HG02852 (cell line): ENCODE data around the gene ALPI.
A peak's percentile ranks its signal among the peaks of the same experiment; 100 is the strongest.
"Not testable (repeated sequence)": the region's sequence is repeated elsewhere in the genome, so short reads cannot be mapped to it uniquely, and the experiment has no call there.

Experiments used
- ATAC-seq: cut with Tn5 transposase; IDR thresholded peaks from one replicate; pipeline ENCODE4 v1.9.1; 2021; ENCODE audit warnings: mild to moderate bottlenecking, moderate library complexity; ENCODE audit not compliant: unreplicated experiment

Gene ALPI

DNA sequence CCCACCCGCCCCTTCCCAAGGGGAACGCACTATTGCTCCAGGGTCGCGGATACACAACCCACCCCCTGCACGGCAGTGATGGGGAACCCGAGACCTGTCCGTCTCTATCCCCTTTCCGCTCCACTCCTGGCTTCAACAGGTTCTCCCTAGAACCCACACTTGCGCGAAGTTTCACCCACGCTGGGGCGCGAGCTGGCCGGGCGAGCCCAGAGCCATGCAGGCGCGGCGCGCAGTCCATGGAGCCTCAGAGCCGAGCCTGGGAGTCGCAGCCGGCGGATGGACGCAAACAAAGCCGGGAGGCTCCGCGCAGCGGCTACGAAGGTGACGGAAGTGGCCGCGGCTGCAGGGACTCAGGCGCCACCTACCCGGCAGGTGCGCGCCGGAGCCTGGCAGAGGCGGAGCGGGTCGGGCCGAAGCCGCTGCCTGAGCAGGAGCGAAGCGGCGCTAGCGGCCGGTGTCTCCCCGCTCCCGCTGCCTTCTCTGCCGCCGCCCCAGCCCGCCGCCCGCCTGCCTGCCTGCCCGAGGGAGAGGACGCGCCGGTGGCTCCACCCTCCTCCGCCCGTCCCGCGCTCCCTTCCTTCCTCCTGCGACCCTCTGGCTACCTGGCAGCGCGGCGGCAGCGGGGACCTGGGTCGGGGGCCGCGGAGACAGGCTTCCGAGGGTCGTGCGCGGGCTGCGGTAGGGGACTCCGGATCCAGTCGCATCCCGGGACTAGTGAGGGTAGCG is 35.3 kb upstream of the ALPI start:
- no peak for ATAC-seq

GRCh38 chr2:232421189-232421785 is 34.7 kb upstream of the ALPI start:
- ATAC-seq: no peak

DNA sequence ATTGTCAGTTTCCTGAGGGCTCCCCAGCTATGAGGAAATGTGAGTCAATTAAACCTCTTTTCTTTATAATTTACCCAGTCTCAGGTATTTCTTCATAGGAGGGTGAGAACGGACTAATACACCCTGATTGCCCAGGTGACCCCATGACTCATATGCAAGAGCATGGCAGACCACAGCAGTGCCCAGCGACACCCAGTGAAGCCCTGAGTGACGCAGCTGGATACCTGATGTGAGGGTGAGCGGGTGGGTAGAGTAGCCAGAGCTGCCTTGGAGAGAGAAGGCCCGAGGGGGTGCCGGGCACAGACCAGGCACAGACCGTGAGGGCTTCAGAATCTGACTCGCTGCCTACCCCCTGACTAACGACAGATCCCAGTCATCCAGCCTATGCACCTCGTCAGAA is 33.9 kb upstream of the ALPI start:
- ATAC-seq: no peak

DNA sequence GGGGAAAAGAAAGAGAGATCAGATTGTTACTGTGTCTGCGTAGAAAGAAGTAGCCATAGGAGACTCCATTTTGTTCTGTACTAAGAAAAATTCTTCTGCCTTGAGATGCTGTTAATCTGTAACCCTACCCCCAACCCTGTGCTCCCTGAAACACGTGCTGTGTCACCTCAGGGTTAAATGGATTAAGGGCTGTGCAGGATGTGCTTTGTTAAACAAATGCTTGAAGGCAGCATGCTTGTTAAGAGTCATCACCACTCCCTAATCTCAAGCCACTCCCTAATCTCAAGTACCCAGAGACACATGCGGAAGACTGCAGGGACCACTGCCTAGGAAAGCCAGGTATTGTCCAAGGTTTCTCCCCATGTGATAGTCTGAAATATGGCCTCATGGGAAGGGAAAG is 33.0 kb upstream of the ALPI start:
- ATAC-seq: not testable (repeated sequence)

GRCh38 chr2:232423407-232423806 is 32.5 kb upstream of the ALPI start:
- ATAC-seq: not testable (repeated sequence)

DNA sequence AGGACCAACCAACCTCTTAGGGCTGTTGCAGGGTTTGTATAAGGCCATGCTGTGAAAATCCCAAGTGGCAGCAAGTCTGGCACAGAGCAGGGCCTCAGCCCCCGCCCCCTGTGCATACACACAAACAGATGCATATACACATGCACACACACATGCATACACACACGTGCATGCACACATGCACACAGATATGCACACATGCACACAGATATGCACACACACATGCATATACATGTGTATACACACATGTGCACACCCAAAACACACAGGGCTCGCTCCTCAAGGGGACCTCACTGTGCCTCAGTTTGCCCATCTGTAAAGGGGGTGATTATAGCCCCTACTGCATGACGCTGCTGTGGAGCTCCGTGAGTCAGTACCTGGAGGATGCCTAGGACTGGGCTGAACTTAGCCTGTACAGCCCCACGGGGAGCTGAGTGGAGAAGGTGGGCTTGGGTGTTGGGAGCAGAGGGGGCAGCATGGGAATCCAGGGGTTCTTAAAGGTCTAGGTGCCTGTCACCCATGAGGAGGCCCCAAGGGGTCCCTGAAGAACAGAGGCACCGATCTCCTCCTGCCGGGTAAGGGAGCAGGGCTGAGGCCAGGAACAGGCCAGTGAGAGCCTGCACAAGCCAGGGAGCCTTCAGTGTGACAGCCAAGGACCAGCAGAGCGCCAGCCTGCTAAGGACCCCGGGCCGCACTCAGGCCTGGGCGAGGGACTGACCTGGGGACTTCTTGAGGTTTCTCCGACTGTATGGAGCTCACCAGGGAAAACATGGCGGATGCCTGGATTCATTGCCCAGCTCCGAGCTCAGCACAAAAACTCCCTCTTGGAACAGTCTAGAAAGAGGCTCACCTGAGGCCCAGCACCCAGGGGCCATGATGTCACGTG is 24.0 kb upstream of the ALPI start:
- no peak for ATAC-seq

DNA sequence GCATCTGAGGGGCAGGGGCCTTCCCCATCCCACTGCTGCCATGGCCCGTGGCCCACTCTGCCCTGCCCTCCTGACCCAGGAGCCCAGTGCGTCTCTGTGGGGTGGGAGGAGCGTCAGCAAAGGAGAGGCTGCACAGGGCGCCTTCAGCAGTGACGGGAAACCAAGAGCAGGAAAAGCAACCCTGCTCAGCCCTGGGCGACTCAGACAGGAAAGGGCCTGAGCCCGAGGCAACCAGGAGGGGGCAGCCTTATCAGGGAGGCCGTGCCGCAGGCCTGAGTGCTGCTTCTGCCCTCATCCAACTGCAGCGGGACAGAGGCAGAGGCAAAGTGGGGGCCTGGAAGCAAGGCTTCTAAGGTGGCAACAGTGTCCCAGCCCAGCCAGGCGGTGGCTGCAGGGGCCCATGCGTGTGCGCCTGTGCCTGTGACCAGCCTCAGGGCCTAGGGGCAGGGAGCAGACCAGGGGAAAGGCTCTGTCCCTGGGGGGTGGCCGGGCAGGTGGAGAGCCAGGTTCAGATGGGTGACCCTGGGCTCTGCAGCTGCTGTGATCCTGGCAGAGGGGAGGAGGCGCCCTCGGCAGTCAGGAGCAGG is 23.3 kb upstream of the ALPI start:
- no peak for ATAC-seq

DNA sequence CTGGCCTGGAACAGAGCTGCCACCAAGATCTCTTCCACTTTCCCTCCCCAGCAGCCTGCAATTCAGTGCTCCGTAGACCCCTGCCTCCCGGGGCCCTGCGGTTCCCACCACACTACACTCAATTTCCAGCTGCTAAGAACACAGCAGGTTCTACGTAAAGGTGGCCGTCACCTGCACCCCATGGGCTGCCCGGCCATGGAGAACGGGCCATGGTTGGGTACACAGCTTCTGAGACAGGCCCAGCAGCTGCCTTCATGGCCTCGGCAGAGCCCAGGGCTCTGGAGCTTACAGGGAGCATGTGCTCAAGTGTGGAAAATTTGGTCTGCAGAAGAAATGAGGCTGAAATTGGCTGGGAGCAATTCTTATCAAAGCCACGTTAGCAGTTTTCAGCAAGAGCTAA is 22.3 kb upstream of the ALPI start:
- ATAC-seq: not testable (repeated sequence)

GRCh38 chr2:232434091-232434490 is 21.9 kb upstream of the ALPI start:
- ATAC-seq: no peak

DNA sequence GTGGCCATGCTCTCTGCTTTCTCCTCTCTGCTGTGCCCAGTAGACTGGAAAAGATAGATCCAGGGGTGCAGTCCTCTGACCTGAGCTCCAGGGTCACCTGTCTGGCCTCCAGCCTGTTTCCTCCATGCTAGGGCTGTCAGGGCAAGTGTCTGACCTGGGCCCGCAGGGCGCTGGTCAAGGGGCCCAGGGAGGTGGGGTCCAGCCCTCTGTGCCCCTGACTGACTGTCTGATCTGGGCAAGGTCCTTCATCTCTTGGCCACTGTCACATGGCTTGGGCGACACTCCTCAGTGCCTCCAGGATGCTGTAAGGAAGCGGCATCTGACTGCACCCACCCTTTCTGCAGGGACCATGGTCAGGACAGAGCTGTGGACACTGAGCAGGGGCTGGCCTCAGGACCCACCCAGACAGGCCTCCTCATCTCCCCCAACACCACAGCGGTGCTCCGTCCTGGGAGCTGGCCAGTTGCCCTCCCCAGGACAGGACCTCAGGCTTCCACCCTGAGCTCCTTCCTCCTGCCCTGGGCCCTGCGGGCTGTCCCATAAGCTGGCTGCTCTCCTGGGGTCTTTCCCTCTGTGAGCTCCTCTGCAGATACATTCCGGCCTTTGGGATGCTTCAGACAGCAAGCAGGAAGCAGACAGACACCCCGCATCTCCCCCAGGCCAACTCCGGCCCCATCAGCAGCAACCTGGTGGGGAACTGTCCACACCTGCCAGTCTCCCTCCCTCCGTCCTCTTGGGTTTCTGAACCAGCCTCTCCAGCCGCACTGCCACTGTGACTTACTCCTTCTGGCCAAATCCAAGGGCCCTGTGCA is 21.2 kb upstream of the ALPI start:
- no peak for ATAC-seq

DNA sequence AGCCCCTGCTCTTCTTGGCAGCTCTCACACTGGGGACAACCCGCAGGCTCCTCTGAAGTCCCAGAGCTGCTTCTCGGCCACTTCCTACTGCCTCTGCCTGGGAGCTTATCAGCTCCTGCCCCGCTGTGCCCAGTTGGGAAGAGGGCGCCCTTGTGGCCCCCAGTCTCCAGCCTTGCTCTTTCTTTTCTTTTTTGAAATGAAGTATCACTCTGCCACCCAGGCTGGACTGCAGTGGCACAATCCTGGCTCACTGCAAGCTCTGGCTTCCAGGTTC is 20.6 kb upstream of the ALPI start:
- no peak for ATAC-seq

- ATAC-seq: no peak
Measured at GRCh38 chr2:232435805-232436204, 20.1 kb upstream of the ALPI start.

DNA sequence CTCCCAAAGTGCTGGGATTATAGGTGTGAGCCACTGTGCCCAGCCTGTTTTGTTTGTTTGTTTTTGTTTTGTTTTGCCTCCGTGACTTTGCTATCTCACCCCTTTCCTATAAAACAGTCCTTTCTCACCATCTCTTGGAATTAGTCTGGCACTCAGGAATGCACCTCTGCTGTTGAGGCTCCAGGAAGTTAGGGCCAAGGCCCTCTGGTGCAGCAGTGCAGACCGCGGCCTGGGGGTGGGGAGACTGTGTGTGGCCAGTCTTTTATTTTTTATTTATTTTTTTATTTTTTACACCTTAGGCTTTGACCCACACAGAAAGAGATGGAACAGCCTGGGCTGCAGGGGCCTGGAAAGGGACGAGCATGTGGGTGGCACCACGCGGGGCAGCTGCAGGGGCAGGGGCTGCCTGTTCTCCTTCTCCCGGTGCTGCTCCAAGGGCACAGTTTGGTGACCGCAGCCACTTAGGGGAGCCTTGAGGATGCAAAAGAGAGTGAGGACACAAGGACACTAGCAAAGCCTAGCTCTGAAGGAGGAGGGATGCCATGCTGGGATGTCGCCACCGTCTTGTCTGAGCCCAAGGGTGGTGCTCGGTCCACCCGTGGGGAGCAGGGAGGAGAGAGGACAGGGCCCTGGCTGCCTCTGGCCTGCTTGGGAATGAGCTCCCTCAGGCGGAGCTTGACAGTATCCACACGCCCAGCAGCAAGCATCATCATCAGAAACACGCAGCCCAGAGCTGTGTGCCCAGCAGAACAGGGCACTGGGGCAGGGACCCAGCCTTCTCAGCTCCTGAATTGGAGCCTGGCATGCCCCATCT is 19.4 kb upstream of the ALPI start:
- no peak for ATAC-seq

GRCh38 chr2:232437195-232437571 is 18.8 kb upstream of the ALPI start:
- ATAC-seq: no peak

- ATAC-seq: no peak
Measured at GRCh38 chr2:232438091-232438490, 17.9 kb upstream of the ALPI start.

- no peak for ATAC-seq
Measured at GRCh38 chr2:232438951-232439757, 16.8 kb upstream of the ALPI start.

- ATAC-seq: no peak
Measured at GRCh38 chr2:232439758-232440135, 16.2 kb upstream of the ALPI start.

DNA sequence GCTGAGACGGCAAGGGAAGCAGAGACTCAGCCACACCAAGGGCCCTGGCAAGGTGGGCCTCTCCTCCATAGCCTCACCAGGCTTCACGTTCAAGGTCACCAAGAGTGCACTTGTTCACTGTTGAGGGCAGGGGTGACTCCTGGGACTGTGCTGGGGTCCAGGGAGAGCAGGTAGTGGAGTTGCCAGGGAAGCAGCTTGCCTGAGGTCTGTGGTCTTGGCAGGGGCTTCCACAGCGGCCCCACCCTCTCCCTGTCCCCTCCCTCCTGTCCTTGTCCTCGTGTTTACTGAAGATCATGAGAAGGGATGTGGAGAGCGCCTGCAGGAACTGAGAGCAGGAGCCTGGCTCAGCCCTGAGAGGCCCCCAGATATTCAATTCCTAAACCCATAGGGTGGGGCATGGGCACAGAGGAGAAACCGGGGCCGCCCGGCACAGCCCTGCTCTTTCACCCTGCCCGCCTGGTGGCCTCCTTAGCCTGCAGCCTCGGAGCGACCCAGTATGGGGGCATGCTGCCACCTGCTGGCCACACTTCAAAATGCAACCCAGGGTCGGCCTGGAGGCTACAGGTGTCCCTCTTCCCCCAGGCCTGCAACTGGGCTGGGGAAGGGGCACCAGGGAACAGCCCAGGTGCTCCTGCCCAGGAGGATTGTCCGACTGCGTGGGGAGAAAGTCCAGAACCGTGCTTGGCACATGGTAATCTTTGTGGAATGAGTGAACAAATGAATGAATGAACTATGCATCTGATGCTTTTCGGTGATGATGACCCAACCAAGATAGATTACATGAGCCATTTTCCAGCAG is 15.5 kb upstream of the ALPI start:
- peak; percentile 77 for ATAC-seq
